Measurements from ENCODE around the gene C11orf97. TPM values are rescaled to one million over a fixed set of nuclear protein-coding genes. Genes with fewer than 3 reads are reported as not detected.
"Not testable (repeated sequence)": the region's sequence is repeated elsewhere in the genome, so short reads cannot be mapped to it uniquely, and the experiment has no call there.

The C11orf97 gene
- total RNA-seq, 1 experiment from 2014 or later: not detected

- H3K4me1 ChIP-seq (replicated peaks; ENCODE audit: insufficient read depth): no peaks in the 10 kb centered on the region
- H3K27me3 ChIP-seq (ENCODE audit: insufficient read depth, low read depth): no peaks in the 10 kb centered on the region
- ChIA-PET CTCF (no interaction called here), POLR2A (ENCODE audit: unreplicated experiment) (no interaction called here)
- H3K4me3 ChIP-seq: no peak overlapping the region
- no peaks in the 10 kb centered on the region for H3K36me3 ChIP-seq (ENCODE audit: low read depth)
- no peaks in the 10 kb centered on the region for H3K9me3 ChIP-seq (ENCODE audit: insufficient read depth, low read depth)
- no peaks in the 10 kb centered on the region; the same call in 1 of the 2 replicates for H4K20me1 ChIP-seq (ENCODE audit: insufficient read depth)
- H3F3A ChIP-seq (ENCODE audit: insufficient read depth, low read depth): no peaks in the 10 kb centered on the region; the same call in 1 of the 2 replicates
- DNase-seq: peak; percentile 22 to 73
- BruUV-seq (replicated peaks): no TSS peak
- H3K27ac ChIP-seq: no peak overlapping the region
- no peak overlapping the region for H2AFZ ChIP-seq
- TF ChIP-seq CTCF (conservative IDR thresholded peaks at IDR 0.05) (no peak), EZH2 (IDR thresholded peaks at IDR 0.05; ENCODE audit: low read depth) (no peak)
- no peaks in the 10 kb centered on the region; the same call in 1 of the 2 replicates for H3K9me2 ChIP-seq (ENCODE audit: insufficient read depth)
- intact Hi-C loops (cut with micrococcal nuclease; ENCODE audit: unreplicated experiment): no loop called here
- H3K79me2 ChIP-seq (ENCODE audit: low read depth): 0 out of 2 replicates have a peak, but pooled peaks cover under 1% of the 10 kb centered on the region
- no peak overlapping the region for H3K4me2 ChIP-seq
These were observed 41.7 kb downstream of the C11orf97 start for GRCh38 chr11:94553938-94554337.

- H3K27me3 ChIP-seq (ENCODE audit: insufficient read depth, low read depth); intact Hi-C loops (cut with micrococcal nuclease; ENCODE audit: unreplicated experiment); H3K27ac ChIP-seq; H4K20me1 ChIP-seq (ENCODE audit: insufficient read depth); H3K9me2 ChIP-seq (ENCODE audit: insufficient read depth); POLR2A ChIA-PET (ENCODE audit: unreplicated experiment); CTCF ChIA-PET; H3F3A ChIP-seq (ENCODE audit: insufficient read depth, low read depth); H2AFZ ChIP-seq; H3K79me2 ChIP-seq (ENCODE audit: low read depth); H3K4me2 ChIP-seq; BruUV-seq (replicated peaks); H3K4me1 ChIP-seq (replicated peaks; ENCODE audit: insufficient read depth); H3K36me3 ChIP-seq (ENCODE audit: low read depth); H3K4me3 ChIP-seq; H3K9me3 ChIP-seq (ENCODE audit: insufficient read depth, low read depth); DNase-seq: not testable (repeated sequence)
These were observed 43.6 kb downstream of the C11orf97 start for GRCh38 chr11:94555752-94556329.

- CTCF ChIA-PET: no interaction called here
- intact Hi-C loops (cut with micrococcal nuclease; ENCODE audit: unreplicated experiment): no loop called here
- POLR2A ChIA-PET (ENCODE audit: unreplicated experiment): no interaction called here
These were observed 45.2 kb downstream of the C11orf97 start for GRCh38 chr11:94557421-94557820.

More at GRCh38 chr11:94557421-94557820, 45.2 kb downstream of the C11orf97 start:
- Histone ChIP-seq H3K4me3 (no peak overlapping the region), H3K9me3 (ENCODE audit: insufficient read depth, low read depth) (no peaks in the 10 kb centered on the region), H3K36me3 (ENCODE audit: low read depth) (no peaks in the 10 kb centered on the region), H3K27me3 (ENCODE audit: insufficient read depth, low read depth) (no peaks in the 10 kb centered on the region), H3K4me2 (no peak overlapping the region), H2AFZ (no peak overlapping the region), H3K4me1 (replicated peaks; ENCODE audit: insufficient read depth) (no peaks in the 10 kb centered on the region), H4K20me1 (ENCODE audit: insufficient read depth) (no peaks in the 10 kb centered on the region), H3K9me2 (ENCODE audit: insufficient read depth) (no peaks in the 10 kb centered on the region; the same call in 1 of the 2 replicates), H3K27ac (no peak overlapping the region), H3K79me2 (ENCODE audit: low read depth) (no peaks in the 10 kb centered on the region), H3F3A (ENCODE audit: insufficient read depth, low read depth) (no peaks in the 10 kb centered on the region; the same call in 1 of the 2 replicates)
- no TSS peak for BruUV-seq (replicated peaks)
- TF ChIP-seq CTCF (conservative IDR thresholded peaks at IDR 0.05) (no peak), EZH2 (IDR thresholded peaks at IDR 0.05; ENCODE audit: low read depth) (no peak)
- no peak for DNase-seq

Data from PC-9 (cell line).